HepG2 (cell line): Measurements from ENCODE around the gene TGM3. TPM values are rescaled to one million over a fixed set of nuclear protein-coding genes. Genes with fewer than 3 reads are reported as not detected.

Source experiments
- ATAC-seq: fragments of 200-7000 bp; cut with Tn5 transposase; 3 replicates; pipeline ENCODE4 v1.9.1; 2020; ENCODE audit warnings: mild to moderate bottlenecking, moderate library complexity
- BruUV-seq: library from RNA; stranded (reverse); fragments of 400-500 nt; replicated peaks from 2 replicates; lab custom pipeline; 2021; lab: Mats Ljungman, UMichigan
- CTCF ChIA-PET: fragments of 300-600 bp; formaldehyde crosslinking; extraction: SDS; loops from one replicate; lab custom pipeline; 2021; ENCODE audit warnings: low total read pairs, inconsistent platforms, low intra/inter-chr PET ratio; lab: Yijun Ruan, JAX
- POLR2A ChIA-PET: fragments of 350-600 bp; sonication (Branson Sonifier 250); formaldehyde crosslinking; loops from one replicate; lab custom pipeline; 2020; ENCODE audit warnings: antibody characterized with exemption, inconsistent platforms; lab: Yijun Ruan, JAX
- DNase-seq: peaks from one replicate; pipeline ENCODE4 v3.0.0-alpha.2; 2015; ENCODE audit warnings: low spot score
- FAIRE-seq: peaks from 3 replicates; lab custom pipeline; 2011; peaks lifted over from hg19 to GRCh38; lab: Jason Lieb, UNC
- H2AFZ ChIP-seq: one replicate; pipeline ENCODE4 v1.6.1; 2011; ENCODE audit warnings: low read length, inconsistent platforms
- H3K27ac ChIP-seq: fragments of 300-600 bp; 3 replicates; pipeline ENCODE4 v1.8.0; 2011; ENCODE audit warnings: mixed run types, mild to moderate bottlenecking, mixed read lengths, low read length, inconsistent platforms; ENCODE audit not compliant: insufficient read depth; ENCODE audit errors: extremely low read length
- H3K27me3 ChIP-seq, 2 experiments: fragments of 200-600 bp in 1 of 2; 2 replicates in 1 of 2; 3 replicates in 1 of 2; pipeline versions ENCODE4 v1.6.0 to v1.8.0; 2011; ENCODE audit warnings: low read length in 2 of 2, mild to moderate bottlenecking in 2 of 2, moderate library complexity in 2 of 2, inconsistent platforms in 1 of 2; ENCODE audit not compliant: insufficient read depth in 2 of 2, control insufficient read depth in 1 of 2
- H3K36me3 ChIP-seq, 2 experiments: fragments of 200-600 bp in 1 of 2; replicated peaks in 1 of 2; 2 replicates in 1 of 2; 3 replicates in 1 of 2; pipeline versions ENCODE4 v1.5.1 to v1.8.0; 2011; ENCODE audit warnings: low read length in 2 of 2, inconsistent platforms in 1 of 2; ENCODE audit not compliant: insufficient read depth in 2 of 2, control insufficient read depth in 1 of 2
- H3K4me1 ChIP-seq: 2 replicates; pipeline ENCODE4 v1.5.1; 2012; ENCODE audit warnings: low read length, inconsistent platforms; ENCODE audit not compliant: insufficient read depth
- H3K4me2 ChIP-seq: 2 replicates; pipeline ENCODE4 v1.6.0; 2011; ENCODE audit warnings: low read depth, low read length, inconsistent platforms
- H3K4me3 ChIP-seq, 3 experiments: fragments of 200-600 bp in 1 of 3; sonication (generic), shearing (Covaris generic) in 1 of 3; replicated peaks in 1 of 3; 2 replicates each; pipeline ENCODE4 v1.5.1; 2011 to 2016; ENCODE audit warnings: low read length in 3 of 3, inconsistent platforms in 2 of 3, low read depth in 2 of 3, mild to moderate bottlenecking in 2 of 3, control low read depth in 1 of 3, mixed read lengths in 1 of 3; ENCODE audit not compliant: insufficient read depth in 1 of 3
- H3K79me2 ChIP-seq: one replicate; pipeline ENCODE4 v1.6.1; 2011; ENCODE audit warnings: low read length, inconsistent platforms; ENCODE audit not compliant: insufficient read depth
- H3K9ac ChIP-seq: 2 replicates; pipeline ENCODE4 v1.6.0; 2011; ENCODE audit warnings: mild to moderate bottlenecking, low read depth, low read length, inconsistent platforms; ENCODE audit not compliant: insufficient read depth
- H3K9me3 ChIP-seq: 2 replicates; pipeline ENCODE4 v1.5.1; 2012; ENCODE audit warnings: mild to moderate bottlenecking, low read length
- H4K20me1 ChIP-seq: 2 replicates; pipeline ENCODE4 v1.6.0; 2011; ENCODE audit warnings: inconsistent platforms, mild to moderate bottlenecking, low read length, moderate library complexity; ENCODE audit not compliant: insufficient read depth
- EHMT2 ChIP-seq: fragments of 200-600 bp; sonication (generic); IDR thresholded peaks from 2 replicates; pipeline ENCODE4 v1.7.0; 2017; ENCODE audit warnings: antibody characterized with exemption, low read depth, low read length, borderline replicate concordance
- PPARG ChIP-seq: conservative IDR thresholded peaks from 2 replicates; pipeline ENCODE4 v1.6.1; 2016; ENCODE audit warnings: missing biosample characterization, missing genetic modification reagents
- REL ChIP-seq: sonication (generic); formaldehyde crosslinking; conservative IDR thresholded peaks from 2 replicates; pipeline ENCODE4 v1.8.0; 2022; ENCODE audit warnings: mild to moderate bottlenecking, missing genetic modification reagents, moderate library complexity
- RFX1 ChIP-seq: fragments of 450-650 bp; IDR thresholded peaks from 2 replicates; pipeline ENCODE4 v1.6.1; 2017
- SOX5 ChIP-seq: IDR thresholded peaks from 2 replicates; pipeline ENCODE4 v1.6.1; 2016; ENCODE audit warnings: borderline replicate concordance
- SP4 ChIP-seq: sonication (generic); formaldehyde crosslinking; IDR thresholded peaks from 2 replicates; pipeline ENCODE4 v1.8.1; 2023; ENCODE audit warnings: mild to moderate bottlenecking, missing genetic modification reagents
- XRCC5 ChIP-seq: fragments of 200-400 bp; formaldehyde crosslinking; optimal IDR thresholded peaks from 2 replicates; pipeline ENCODE3; 2017; ENCODE audit warnings: mild to moderate bottlenecking, low read length
- ZFP36L1 ChIP-seq: sonication (generic); formaldehyde crosslinking; IDR thresholded peaks from 2 replicates; pipeline ENCODE4 v1.8.0; 2022; ENCODE audit warnings: mild to moderate bottlenecking, missing genetic modification reagents, moderate library complexity
- ZNF414 ChIP-seq: sonication (generic); formaldehyde crosslinking; IDR thresholded peaks from 2 replicates; pipeline ENCODE4 v1.5.0; 2020; ENCODE audit warnings: missing genetic modification reagents
- ZNF749 ChIP-seq: sonication (generic); formaldehyde crosslinking; IDR thresholded peaks from 2 replicates; pipeline ENCODE4 v1.8.0; 2022; ENCODE audit warnings: mild to moderate bottlenecking, missing genetic modification reagents, moderate library complexity, borderline replicate concordance
- ZSCAN31 ChIP-seq: sonication (generic); formaldehyde crosslinking; IDR thresholded peaks from 2 replicates; pipeline ENCODE4 v1.5.0; 2020; ENCODE audit warnings: low read depth, mild to moderate bottlenecking, missing genetic modification reagents
- WGBS: methylation state at CpG from one replicate; pipeline ENCODE4 v1.1.6; 2017; ENCODE audit warnings: low lambda C conversion rate; 5-methylcytosine and 5-hydroxymethylcytosine counted together
- in situ Hi-C: cut with HindIII; loops from 2 replicates; pipeline ENCODE4 v1.10.0; 2017; ENCODE audit warnings: low pct_unique_long_range_greater_than_20kb; ENCODE audit not compliant: extremely low pct_ligation_motif_present
- intact Hi-C: fragments of 100-400 bp; cut with micrococcal nuclease; formaldehyde crosslinking; loops from one replicate; pipeline ENCODE4 v1.10.0; 2022; ENCODE audit not compliant: unreplicated experiment
- polyA plus RNA-seq, 8 experiments: library from polyadenylated mRNA; depleted of rRNA in 3 of 8; stranded (reverse) in 7 of 8; unstranded in 1 of 8; fragments of >200 nt; fragmentation: Illumina TruSeq in 4 of 8; extraction: Trizol in 4 of 8; gene quantifications; 2 replicates each; pipeline versions ENCODE4 v1.2.1 to v1.2.3, GENCODE V29; 2011 to 2016; ENCODE audit warnings: low read depth in 4 of 8, missing spikeins in 1 of 8, mixed read lengths in 1 of 8; ENCODE audit not compliant: insufficient read depth in 1 of 8
- total RNA-seq, 5 experiments: library from RNA; depleted of rRNA; stranded (reverse); fragments of >200 nt; fragmentation: Illumina TruSeq; extraction: Trizol; gene quantifications; 2 replicates each; pipeline ENCODE4 v1.2.3, GENCODE V29; 2016; ENCODE audit warnings: low read depth in 1 of 5
- TF ChIP-seq, protein P1 (sequence below): sonication (generic); formaldehyde crosslinking; IDR thresholded peaks from 2 replicates; pipeline ENCODE4 v1.4.0; 2020; ENCODE audit warnings: missing genetic modification reagents, borderline replicate concordance
- TF ChIP-seq, protein P2 (sequence below): sonication (generic); formaldehyde crosslinking; IDR thresholded peaks from 2 replicates; pipeline ENCODE4 v1.9.0; 2021; ENCODE audit warnings: mild to moderate bottlenecking, missing genetic modification reagents

Gene TGM3
- total and polyA plus RNA-seq, 2 of the 13 experiments (the other 11 are each of a cell fraction or from before 2014, with no cell fraction given) = not detected

GRCh38 chr20:2261629-2262028, 34.2 kb upstream of the TGM3 start (continued):
- no peak for TF ChIP-seq ZFP36L1
- no peak for TF ChIP-seq EHMT2
- TF ChIP-seq ZSCAN31 (CRISPR knock-in tag) = no peak
- TF ChIP-seq REL = no peak
- TF ChIP-seq XRCC5 = no peak
- no peak for TF ChIP-seq PPARG (CRISPR knock-in tag)
- TF ChIP-seq, all 625 proteins: peak for 0

GRCh38 chr20:2264118-2264517, 31.7 kb upstream of the TGM3 start:
- in situ Hi-C loops = no loop called here
- no peak for DNase-seq
- 50% methylated on average over 3 of the region's 3 CpGs for WGBS
- no peak overlapping the region for H3K9ac ChIP-seq
- no TSS peak for BruUV-seq
- H3K27ac ChIP-seq = peak overlapping the region; percentile 44
- ChIA-PET POLR2A (interaction anchor here (1.3 to 1.7 kb wide), 2 partner anchors 37 to 206 kb away, joined by 5 to 9 read pairs; partner anchors contain the start of gene SNRPB), CTCF (no interaction called here)
- intact Hi-C loops = no loop called here
- H2AFZ ChIP-seq = no peak overlapping the region
- no peaks in the 10 kb centered on the region for H3K36me3 ChIP-seq
- no peaks in the 10 kb centered on the region for H3K79me2 ChIP-seq
- no peak for FAIRE-seq
- H3K9me3 ChIP-seq = no peaks in the 10 kb centered on the region
- no peak for ATAC-seq
- peak overlapping the region; percentile 36 to 62 (median 47); a peak in 5 of 6 replicates for H3K4me3 ChIP-seq
- peaks cover 0 to 2% of the 10 kb centered on the region in 2 experiments; a peak in 1 of 5 replicates for H3K27me3 ChIP-seq
- peaks cover 64% of the 10 kb centered on the region for H3K4me1 ChIP-seq
- H3K4me2 ChIP-seq = peak overlapping the region; percentile 93
- no peaks in the 10 kb centered on the region for H4K20me1 ChIP-seq
- TF ChIP-seq ZNF414 (CRISPR knock-in tag) (no peak), RFX1 (no peak), SOX5 (CRISPR knock-in tag) (no peak), ZNF749 (CRISPR knock-in tag) (no peak), SP4 (CRISPR knock-in tag) (no peak)
- TF ChIP-seq, protein P1, sequence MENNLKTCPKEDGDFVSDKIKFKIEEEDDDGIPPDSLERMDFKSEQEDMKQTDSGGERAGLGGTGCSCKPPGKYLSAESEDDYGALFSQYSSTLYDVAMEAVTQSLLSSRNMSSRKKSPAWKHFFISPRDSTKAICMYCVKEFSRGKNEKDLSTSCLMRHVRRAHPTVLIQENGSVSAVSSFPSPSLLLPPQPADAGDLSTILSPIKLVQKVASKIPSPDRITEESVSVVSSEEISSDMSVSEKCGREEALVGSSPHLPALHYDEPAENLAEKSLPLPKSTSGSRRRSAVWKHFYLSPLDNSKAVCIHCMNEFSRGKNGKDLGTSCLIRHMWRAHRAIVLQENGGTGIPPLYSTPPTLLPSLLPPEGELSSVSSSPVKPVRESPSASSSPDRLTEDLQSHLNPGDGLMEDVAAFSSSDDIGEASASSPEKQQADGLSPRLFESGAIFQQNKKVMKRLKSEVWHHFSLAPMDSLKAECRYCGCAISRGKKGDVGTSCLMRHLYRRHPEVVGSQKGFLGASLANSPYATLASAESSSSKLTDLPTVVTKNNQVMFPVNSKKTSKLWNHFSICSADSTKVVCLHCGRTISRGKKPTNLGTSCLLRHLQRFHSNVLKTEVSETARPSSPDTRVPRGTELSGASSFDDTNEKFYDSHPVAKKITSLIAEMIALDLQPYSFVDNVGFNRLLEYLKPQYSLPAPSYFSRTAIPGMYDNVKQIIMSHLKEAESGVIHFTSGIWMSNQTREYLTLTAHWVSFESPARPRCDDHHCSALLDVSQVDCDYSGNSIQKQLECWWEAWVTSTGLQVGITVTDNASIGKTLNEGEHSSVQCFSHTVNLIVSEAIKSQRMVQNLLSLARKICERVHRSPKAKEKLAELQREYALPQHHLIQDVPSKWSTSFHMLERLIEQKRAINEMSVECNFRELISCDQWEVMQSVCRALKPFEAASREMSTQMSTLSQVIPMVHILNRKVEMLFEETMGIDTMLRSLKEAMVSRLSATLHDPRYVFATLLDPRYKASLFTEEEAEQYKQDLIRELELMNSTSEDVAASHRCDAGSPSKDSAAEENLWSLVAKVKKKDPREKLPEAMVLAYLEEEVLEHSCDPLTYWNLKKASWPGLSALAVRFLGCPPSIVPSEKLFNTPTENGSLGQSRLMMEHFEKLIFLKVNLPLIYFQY (CRISPR knock-in tag) = no peak
- TF ChIP-seq, protein P2, sequence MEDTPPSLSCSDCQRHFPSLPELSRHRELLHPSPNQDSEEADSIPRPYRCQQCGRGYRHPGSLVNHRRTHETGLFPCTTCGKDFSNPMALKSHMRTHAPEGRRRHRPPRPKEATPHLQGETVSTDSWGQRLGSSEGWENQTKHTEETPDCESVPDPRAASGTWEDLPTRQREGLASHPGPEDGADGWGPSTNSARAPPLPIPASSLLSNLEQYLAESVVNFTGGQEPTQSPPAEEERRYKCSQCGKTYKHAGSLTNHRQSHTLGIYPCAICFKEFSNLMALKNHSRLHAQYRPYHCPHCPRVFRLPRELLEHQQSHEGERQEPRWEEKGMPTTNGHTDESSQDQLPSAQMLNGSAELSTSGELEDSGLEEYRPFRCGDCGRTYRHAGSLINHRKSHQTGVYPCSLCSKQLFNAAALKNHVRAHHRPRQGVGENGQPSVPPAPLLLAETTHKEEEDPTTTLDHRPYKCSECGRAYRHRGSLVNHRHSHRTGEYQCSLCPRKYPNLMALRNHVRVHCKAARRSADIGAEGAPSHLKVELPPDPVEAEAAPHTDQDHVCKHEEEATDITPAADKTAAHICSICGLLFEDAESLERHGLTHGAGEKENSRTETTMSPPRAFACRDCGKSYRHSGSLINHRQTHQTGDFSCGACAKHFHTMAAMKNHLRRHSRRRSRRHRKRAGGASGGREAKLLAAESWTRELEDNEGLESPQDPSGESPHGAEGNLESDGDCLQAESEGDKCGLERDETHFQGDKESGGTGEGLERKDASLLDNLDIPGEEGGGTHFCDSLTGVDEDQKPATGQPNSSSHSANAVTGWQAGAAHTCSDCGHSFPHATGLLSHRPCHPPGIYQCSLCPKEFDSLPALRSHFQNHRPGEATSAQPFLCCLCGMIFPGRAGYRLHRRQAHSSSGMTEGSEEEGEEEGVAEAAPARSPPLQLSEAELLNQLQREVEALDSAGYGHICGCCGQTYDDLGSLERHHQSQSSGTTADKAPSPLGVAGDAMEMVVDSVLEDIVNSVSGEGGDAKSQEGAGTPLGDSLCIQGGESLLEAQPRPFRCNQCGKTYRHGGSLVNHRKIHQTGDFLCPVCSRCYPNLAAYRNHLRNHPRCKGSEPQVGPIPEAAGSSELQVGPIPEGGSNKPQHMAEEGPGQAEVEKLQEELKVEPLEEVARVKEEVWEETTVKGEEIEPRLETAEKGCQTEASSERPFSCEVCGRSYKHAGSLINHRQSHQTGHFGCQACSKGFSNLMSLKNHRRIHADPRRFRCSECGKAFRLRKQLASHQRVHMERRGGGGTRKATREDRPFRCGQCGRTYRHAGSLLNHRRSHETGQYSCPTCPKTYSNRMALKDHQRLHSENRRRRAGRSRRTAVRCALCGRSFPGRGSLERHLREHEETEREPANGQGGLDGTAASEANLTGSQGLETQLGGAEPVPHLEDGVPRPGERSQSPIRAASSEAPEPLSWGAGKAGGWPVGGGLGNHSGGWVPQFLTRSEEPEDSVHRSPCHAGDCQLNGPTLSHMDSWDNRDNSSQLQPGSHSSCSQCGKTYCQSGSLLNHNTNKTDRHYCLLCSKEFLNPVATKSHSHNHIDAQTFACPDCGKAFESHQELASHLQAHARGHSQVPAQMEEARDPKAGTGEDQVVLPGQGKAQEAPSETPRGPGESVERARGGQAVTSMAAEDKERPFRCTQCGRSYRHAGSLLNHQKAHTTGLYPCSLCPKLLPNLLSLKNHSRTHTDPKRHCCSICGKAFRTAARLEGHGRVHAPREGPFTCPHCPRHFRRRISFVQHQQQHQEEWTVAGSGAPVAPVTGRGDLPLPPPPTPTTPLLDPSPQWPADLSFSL = no peak
